22Rv1 (cell line): Measurements from ENCODE around the gene KCNQ1.

Experiments
- CTCF ChIP-seq: fragments of 450-650 bp; IDR thresholded peaks from 2 replicates; pipeline ENCODE4 v1.5.1; 2017; ENCODE audit warnings: mild to moderate bottlenecking
- ZFX ChIP-seq: fragments of 450-650 bp; IDR thresholded peaks from 2 replicates; pipeline ENCODE4 v1.6.1; 2017; ENCODE audit warnings: antibody characterized with exemption, borderline replicate concordance

- TF ChIP-seq CTCF (no peak), ZFX (no peak)
Measured at GRCh38 chr11:2855162-2855561, 410.4 kb downstream of the KCNQ1 start.
